Activated CD4-positive, alpha-beta T cell treated with anti-CD3 and anti-CD28 coated beads, Interleukin-2, Interleukin-6, amounts not matched to agents 100 ng/mL and 50 ng/mL, durations not matched to agents 16 hours and 8 hours (primary cell): Measurements from ENCODE around the gene ZNF143.

Source experiments
- DNase-seq: peaks from one replicate; pipeline ENCODE4 v3.0.0-alpha.2; 2020

Gene ZNF143

DNA sequence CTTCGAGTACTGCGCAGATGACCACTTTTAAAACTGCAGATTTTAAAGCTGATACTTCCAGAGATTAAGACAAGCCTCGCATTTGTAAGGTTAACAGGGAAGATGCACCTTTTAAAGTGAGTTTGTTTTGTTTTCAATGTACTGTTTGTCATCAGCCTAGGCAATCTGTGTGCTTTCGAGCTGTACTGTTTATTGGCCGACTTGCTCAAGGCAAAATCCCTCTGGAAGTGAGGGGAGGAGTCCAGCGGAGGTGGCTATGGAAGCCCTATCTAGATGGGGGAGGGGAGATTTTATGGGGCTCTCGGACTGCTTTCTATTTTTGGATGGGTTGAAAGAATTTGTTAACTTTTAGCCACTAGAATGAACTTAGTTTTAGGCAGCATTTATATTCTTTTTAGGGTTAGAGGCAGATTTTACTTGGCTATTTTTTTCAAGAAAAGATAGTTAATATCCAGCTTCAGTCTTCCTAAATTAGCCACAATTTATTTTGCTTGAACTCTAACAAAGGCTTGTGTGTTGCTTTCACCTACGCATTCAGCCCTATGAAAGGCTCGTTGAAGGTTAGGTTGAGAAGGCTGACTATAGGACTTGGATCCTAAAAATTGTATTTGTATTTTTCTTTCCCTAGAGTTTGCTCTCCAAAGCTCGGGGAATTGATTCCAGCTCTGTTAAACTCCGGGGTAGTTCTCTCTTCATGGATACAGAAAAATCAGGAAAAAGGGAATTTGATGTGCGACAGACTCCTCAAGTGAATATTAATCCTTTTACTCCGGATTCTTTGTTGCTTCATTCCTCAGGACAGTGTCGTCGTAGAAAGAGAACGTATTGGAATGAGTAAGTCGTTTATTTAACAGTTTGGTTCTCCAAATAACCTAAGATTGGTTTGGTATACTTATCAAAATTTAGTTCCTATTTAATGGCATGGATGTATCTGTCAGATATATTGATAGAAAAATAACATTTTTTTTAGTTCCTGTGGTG, 114.7 kb downstream of the ZNF143 start:
- DNase-seq = peak; percentile 45

DNA sequence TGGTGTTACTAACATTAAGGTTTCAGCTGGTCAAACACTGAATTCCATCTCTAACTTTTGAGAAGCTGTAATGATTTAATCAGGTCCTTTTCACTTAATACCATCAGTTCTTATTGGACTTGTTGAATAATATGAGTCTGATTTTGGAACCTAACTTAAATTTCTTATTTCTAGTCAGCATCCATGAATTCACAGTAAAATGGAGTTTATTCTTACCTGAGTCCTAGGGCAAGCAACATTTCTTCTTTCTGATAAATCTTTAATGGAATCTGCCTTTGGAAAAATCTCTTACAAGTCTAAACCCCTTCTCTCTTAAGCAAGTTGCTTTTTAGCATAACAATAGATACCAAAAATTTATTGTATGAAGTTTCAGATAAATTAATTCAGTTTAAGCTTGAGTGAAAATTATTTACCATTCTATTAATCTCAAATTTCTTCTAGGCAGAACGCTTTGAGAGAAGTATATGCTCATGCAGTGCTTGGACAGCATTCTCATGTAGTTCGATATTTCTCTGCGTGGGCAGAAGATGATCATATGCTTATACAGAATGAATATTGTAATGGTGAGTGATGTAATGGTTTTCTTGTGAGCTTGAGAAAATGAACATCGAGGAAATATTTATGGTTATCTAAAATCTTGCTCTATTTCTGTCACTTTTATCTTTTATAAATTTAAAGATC, 116.0 kb downstream of the ZNF143 start:
- no peak for DNase-seq

DNA sequence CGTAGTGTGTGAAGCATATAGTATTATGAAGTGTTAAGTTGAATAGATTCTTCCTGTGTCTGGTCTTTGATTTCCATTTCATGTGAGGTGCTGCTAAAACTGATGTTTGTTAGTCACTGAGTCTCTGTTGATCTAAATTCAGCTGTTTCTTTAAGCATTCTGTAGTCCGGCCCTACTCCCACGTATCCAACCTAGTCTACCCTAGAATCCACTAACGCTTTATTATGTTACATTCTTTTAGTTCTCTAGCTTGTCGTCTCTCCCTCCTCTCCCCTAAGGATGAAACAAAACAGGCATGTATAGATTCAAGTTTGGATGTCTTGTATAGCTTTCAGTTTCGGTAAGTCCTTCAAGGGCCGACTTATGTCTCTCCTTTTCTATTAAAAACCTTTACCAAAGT, 116.7 kb downstream of the ZNF143 start:
- DNase-seq = peak; percentile 30
